H1 (cell line): ENCODE data around the gene TEX38. TPM values are rescaled to one million over a fixed set of nuclear protein-coding genes. Genes with fewer than 3 reads are reported as not detected.

Source experiments
- GTF2F1 ChIP-seq: IDR thresholded peaks from 2 replicates; pipeline ENCODE4 v1.6.1; 2012; ENCODE audit warnings: low read depth, low read length, improper control_type of control experiment, borderline replicate concordance
- SAP30 ChIP-seq: fragments of 300-600 bp; sonication (generic); IDR thresholded peaks from 2 replicates; pipeline ENCODE4 v1.7.1; 2012; ENCODE audit warnings: low read length, moderate library complexity, mild to moderate bottlenecking, inconsistent platforms; ENCODE audit not compliant: insufficient read depth, insufficient replicate concordance
- polyA plus RNA-seq, 7 experiments: library from polyadenylated mRNA; depleted of rRNA in 3 of 7; stranded (reverse) in 5 of 7; unstranded in 2 of 7; fragments of >200 nt in 5 of 7; fragments of 200-250 nt in 2 of 7; gene quantifications; 1 replicate in 5 of 7; 2 replicates in 1 of 7; 4 replicates in 1 of 7; pipeline versions ENCODE4 v1.2.1 to v1.2.3, GENCODE V29; 2011 to 2013; ENCODE audit warnings: missing spikeins in 2 of 7, mixed read lengths in 2 of 7
- total RNA-seq: library from RNA; stranded (reverse); fragmentation: NEBNext Ultra II Directional; extraction: Animal tissue kit (Norgen Biotek cat#: 25700); gene quantifications from 2 replicates; pipeline ENCODE4 v1.2.1, GENCODE V29; 2021
- TF ChIP-seq, protein P1 (sequence below): IDR thresholded peaks from 2 replicates; pipeline ENCODE4 v1.6.1; 2011; ENCODE audit warnings: low read depth, mild to moderate bottlenecking, low read length; ENCODE audit not compliant: insufficient read depth

Gene TEX38
- total and polyA plus RNA-seq, 2 of the 8 experiments (the other 6 are each of a cell fraction or from before 2014, with no cell fraction given): 0.33 TPM; not detected in 1

DNA sequence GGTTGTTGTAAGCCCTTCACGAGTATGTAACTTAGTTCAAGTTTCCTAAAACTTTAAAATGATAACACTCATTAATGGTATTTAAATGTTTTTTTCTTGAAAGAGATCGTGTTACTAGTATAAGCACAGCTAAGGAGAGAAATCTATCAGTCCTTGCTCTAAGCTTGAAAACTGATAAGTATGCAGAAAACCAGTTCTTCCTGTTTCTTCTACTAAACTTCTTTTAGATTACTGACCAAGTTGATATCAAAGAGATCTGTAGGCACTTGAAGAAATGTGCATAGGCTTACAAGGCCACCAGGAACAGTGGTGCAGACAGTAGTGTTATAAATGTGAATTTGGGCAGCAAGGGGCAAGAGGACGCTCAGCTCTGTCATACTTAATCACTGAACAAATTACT, 43.3 kb downstream of the TEX38 start (continued):
- TF ChIP-seq, protein P1, sequence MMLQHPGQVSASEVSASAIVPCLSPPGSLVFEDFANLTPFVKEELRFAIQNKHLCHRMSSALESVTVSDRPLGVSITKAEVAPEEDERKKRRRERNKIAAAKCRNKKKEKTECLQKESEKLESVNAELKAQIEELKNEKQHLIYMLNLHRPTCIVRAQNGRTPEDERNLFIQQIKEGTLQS: no peak
- no peak for TF ChIP-seq SAP30
- no peak for TF ChIP-seq GTF2F1
